Tibial nerve (tissue), 4 donors: ENCODE measurements around the gene GTF2H4. TPM values are rescaled to one million over a fixed set of nuclear protein-coding genes. Genes with fewer than 3 reads are reported as not detected.
"Not testable (repeated sequence)": the region's sequence is repeated elsewhere in the genome, so short reads cannot be mapped to it uniquely, and the experiment has no call there.

Experiments used
- DNase-seq, 2 donors: peaks; one replicate each; pipeline ENCODE4 v3.0.0-alpha.2; 2019; ENCODE audit warnings: low spot score in 2 of 2
- H3K27ac ChIP-seq, 4 donors: fragments of 200-600 bp; sonication (generic) in 3 of 4; one replicate each; pipeline ENCODE4 v1.5.1; 2017 to 2019; ENCODE audit warnings: mild to moderate bottlenecking in 1 of 4
- H3K27me3 ChIP-seq, 2 donors: fragments of 200-600 bp; sonication (generic) in 1 of 2; one replicate each; pipeline versions ENCODE4 v1.5.1 to v1.6.0; 2017 to 2019
- H3K36me3 ChIP-seq, 3 donors: fragments of 200-600 bp; sonication (generic); one replicate each; pipeline ENCODE4 v1.5.1; 2018 to 2019
- H3K4me1 ChIP-seq, 4 donors: fragments of 200-600 bp; sonication (generic) in 3 of 4; one replicate each; pipeline ENCODE4 v1.5.1; 2017 to 2019
- H3K4me3 ChIP-seq, 4 donors: fragments of 200-600 bp; sonication (generic) in 3 of 4; one replicate each; pipeline ENCODE4 v1.5.1; 2017 to 2019; ENCODE audit warnings: mild to moderate bottlenecking in 1 of 4, moderate library complexity in 1 of 4
- H3K9me3 ChIP-seq, 4 donors: fragments of 200-600 bp; sonication (generic) in 3 of 4; one replicate each; pipeline ENCODE4 v1.5.1; 2017 to 2019
- CTCF ChIP-seq, 5 experiments: fragments of 200-600 bp in 3 of 5; fragments of 450-650 bp in 2 of 5; sonication (generic) in 3 of 5; IDR thresholded peaks; one replicate each; pipeline ENCODE4 v1.5.1; 2016 to 2019; ENCODE audit warnings: antibody characterized with exemption in 5 of 5, mild to moderate bottlenecking in 3 of 5, moderate library complexity in 2 of 5
- EP300 ChIP-seq, 2 donors: sonication (generic); formaldehyde crosslinking; IDR thresholded peaks; one replicate each; pipeline ENCODE4 v1.6.1; 2017; ENCODE audit warnings: antibody characterized with exemption in 2 of 2, mild to moderate bottlenecking in 1 of 2
- POLR2A ChIP-seq, 2 donors: fragments of 450-650 bp; IDR thresholded peaks; one replicate each; pipeline ENCODE4 v1.6.1; 2017; ENCODE audit warnings: antibody characterized with exemption in 2 of 2, mild to moderate bottlenecking in 2 of 2, moderate library complexity in 2 of 2
- WGBS, 2 donors: methylation state at CpG; one replicate each; pipeline ENCODE4 v1.1.5; 2018; 5-methylcytosine and 5-hydroxymethylcytosine counted together
- total RNA-seq, 4 donors: library from RNA; depleted of rRNA; stranded (reverse); fragments of >200 nt; gene quantifications; one replicate each; pipeline ENCODE4 v1.1.0, GENCODE V29; 2016

The GTF2H4 gene
- total RNA-seq, 4 donors from 2014 or later: 2.2 to 25.2 (median 10.1) TPM

GRCh38 chr6:30897882-30898281 is 10.1 kb upstream of the GTF2H4 start:
- no peak overlapping the region for H3K27ac ChIP-seq
- H3K4me1 ChIP-seq: no peaks in the 10 kb centered on the region
- TF ChIP-seq CTCF (IDR thresholded peaks at IDR 0.05): no peak
- no peak for TF ChIP-seq POLR2A (IDR thresholded peaks at IDR 0.05)
- TF ChIP-seq EP300 (IDR thresholded peaks at IDR 0.05): no peak
- no peak for DNase-seq
- no peak overlapping the region for H3K4me3 ChIP-seq
- 83 to 85% methylated on average over 16 of the region's 16 CpGs for WGBS, 2 donors
- H3K9me3 ChIP-seq: no peaks in the 10 kb centered on the region
- H3K36me3 ChIP-seq: peaks cover 0 to 73% (median 8%) of the 10 kb centered on the region in 3 donors
- no peaks in the 10 kb centered on the region for H3K27me3 ChIP-seq

- TF ChIP-seq EP300 (IDR thresholded peaks at IDR 0.05) (no peak), CTCF (IDR thresholded peaks at IDR 0.05) (no peak), POLR2A (IDR thresholded peaks at IDR 0.05) (no peak)
- H3K36me3 ChIP-seq: peaks cover 0 to 64% (median 8%) of the 10 kb centered on the region in 3 donors
Observed at GRCh38 chr6:30898750-30899360, 9.2 kb upstream of the GTF2H4 start.

GRCh38 chr6:30900863-30901417 is 7.1 kb upstream of the GTF2H4 start:
- Histone ChIP-seq H3K4me3 (no peak overlapping the region), H3K36me3 (peaks cover 0 to 43% (median 8%) of the 10 kb centered on the region in 3 donors), H3K9me3 (no peaks in the 10 kb centered on the region), H3K27ac (no peak overlapping the region), H3K27me3 (no peaks in the 10 kb centered on the region), H3K4me1 (no peaks in the 10 kb centered on the region)
- no peak for DNase-seq
- 56 to 64% methylated on average over 1 of the region's 1 CpG for WGBS, 2 donors
- TF ChIP-seq EP300 (IDR thresholded peaks at IDR 0.05): no peak
- TF ChIP-seq POLR2A (IDR thresholded peaks at IDR 0.05): no peak

More at GRCh38 chr6:30898750-30899360, 9.2 kb upstream of the GTF2H4 start:
- Histone ChIP-seq H3K9me3 (no peaks in the 10 kb centered on the region), H3K4me1 (no peaks in the 10 kb centered on the region), H3K27ac (no peak overlapping the region), H3K4me3 (no peak overlapping the region), H3K27me3 (no peaks in the 10 kb centered on the region)
- no peak for DNase-seq
- 75% methylated on average over 23 of the region's 23 CpGs for WGBS, 2 donors

GRCh38 chr6:30901436-30901835 is 6.6 kb upstream of the GTF2H4 start:
- no peak for TF ChIP-seq POLR2A (IDR thresholded peaks at IDR 0.05)
- no peak for TF ChIP-seq EP300 (IDR thresholded peaks at IDR 0.05)
- TF ChIP-seq CTCF (IDR thresholded peaks at IDR 0.05): no peak
- no peak for DNase-seq
- Histone ChIP-seq H3K27ac (no peak overlapping the region), H3K4me3 (no peak overlapping the region), H3K27me3 (no peaks in the 10 kb centered on the region), H3K4me1 (no peaks in the 10 kb centered on the region), H3K9me3 (no peaks in the 10 kb centered on the region), H3K36me3 (peaks cover 0 to 38% (median 8%) of the 10 kb centered on the region in 3 donors)

GRCh38 chr6:30902196-30902595 is 5.8 kb upstream of the GTF2H4 start:
- 65 to 71% methylated on average over 9 of the region's 9 CpGs for WGBS, 2 donors
- H3K36me3 ChIP-seq: peaks cover 0 to 30% (median 8%) of the 10 kb centered on the region in 3 donors
- not testable (repeated sequence) for H3K9me3 ChIP-seq, H3K4me3 ChIP-seq, H3K27me3 ChIP-seq, H3K4me1 ChIP-seq, DNase-seq, H3K27ac ChIP-seq

- Histone ChIP-seq H3K36me3 (peaks cover 0 to 25% (median 3%) of the 10 kb centered on the region in 3 donors), H3K9me3 (no peaks in the 10 kb centered on the region), H3K4me3 (no peak overlapping the region), H3K27ac (no peak overlapping the region), H3K4me1 (peaks cover 0 to 5% (median 0%) of the 10 kb centered on the region in 4 donors), H3K27me3 (no peaks in the 10 kb centered on the region)
- DNase-seq: no peak
- 34 to 42% methylated on average over 5 of the region's 5 CpGs for WGBS, 2 donors
- TF ChIP-seq CTCF (IDR thresholded peaks at IDR 0.05) (no peak), EP300 (IDR thresholded peaks at IDR 0.05) (no peak), POLR2A (IDR thresholded peaks at IDR 0.05) (no peak)
Observed at GRCh38 chr6:30902709-30903108, 5.3 kb upstream of the GTF2H4 start.
